DMS153 treated with DMSO at 0.1 percent for 48 hours (cell line): Measurements from ENCODE around the gene CASP9.
"Not testable (repeated sequence)": the region's sequence is repeated elsewhere in the genome, so short reads cannot be mapped to it uniquely, and the experiment has no call there.

Source experiments
- DNase-seq: peaks from one replicate; lab custom pipeline; 2025; ENCODE audit not compliant: unreplicated experiment; lab: John Stamatoyannopoulos, UW

CASP9 gene

GRCh38 chr1:15471723-15472122 is 52.3 kb downstream of the CASP9 start:
- DNase-seq: not testable (repeated sequence)

GRCh38 chr1:15471067-15471466 is 52.9 kb downstream of the CASP9 start:
- DNase-seq: not testable (repeated sequence)

- not testable (repeated sequence) for DNase-seq
Observed at GRCh38 chr1:15469821-15470448, 54.1 kb downstream of the CASP9 start.

GRCh38 chr1:15469361-15469760 is 54.7 kb downstream of the CASP9 start:
- no peak for DNase-seq

- no peak for DNase-seq
Observed at GRCh38 chr1:15468145-15468544, 55.9 kb downstream of the CASP9 start.

- not testable (repeated sequence) for DNase-seq
Observed at GRCh38 chr1:15466955-15467625, 56.9 kb downstream of the CASP9 start.

GRCh38 chr1:15465674-15466073 is 58.3 kb downstream of the CASP9 start:
- DNase-seq: no peak

GRCh38 chr1:15463926-15464322 is 60.1 kb downstream of the CASP9 start:
- DNase-seq: not testable (repeated sequence)

- DNase-seq: not testable (repeated sequence)
Observed at GRCh38 chr1:15463064-15463800, 60.8 kb downstream of the CASP9 start.

- no peak for DNase-seq
Observed at GRCh38 chr1:15460708-15461095, 63.3 kb downstream of the CASP9 start.

GRCh38 chr1:15459771-15460707 is 64.0 kb downstream of the CASP9 start:
- no peak for DNase-seq

GRCh38 chr1:15458388-15458787 is 65.6 kb downstream of the CASP9 start:
- not testable (repeated sequence) for DNase-seq

- no peak for DNase-seq
Observed at GRCh38 chr1:15457585-15457984, 66.4 kb downstream of the CASP9 start.

GRCh38 chr1:15456313-15456954 is 67.6 kb downstream of the CASP9 start, which contains the start of gene CELA2A:
Gene CELA2A, plus strand, starts transcription at chr1:15456732. Its CDS starts 22 bp downstream, at chr1:15456754.
- DNase-seq: no peak

- DNase-seq: no peak
Observed at GRCh38 chr1:15455522-15455921, 68.5 kb downstream of the CASP9 start.

- no peak for DNase-seq
Observed at GRCh38 chr1:15454256-15454655, 69.8 kb downstream of the CASP9 start.

- no peak for DNase-seq
Observed at GRCh38 chr1:15453734-15454133, 70.3 kb downstream of the CASP9 start.

GRCh38 chr1:15452866-15453571 is 71.0 kb downstream of the CASP9 start:
- no peak for DNase-seq

GRCh38 chr1:15452216-15452615 is 71.8 kb downstream of the CASP9 start:
- DNase-seq: no peak
